Measurements from ENCODE around the gene SMC6.

Gene SMC6

DNA sequence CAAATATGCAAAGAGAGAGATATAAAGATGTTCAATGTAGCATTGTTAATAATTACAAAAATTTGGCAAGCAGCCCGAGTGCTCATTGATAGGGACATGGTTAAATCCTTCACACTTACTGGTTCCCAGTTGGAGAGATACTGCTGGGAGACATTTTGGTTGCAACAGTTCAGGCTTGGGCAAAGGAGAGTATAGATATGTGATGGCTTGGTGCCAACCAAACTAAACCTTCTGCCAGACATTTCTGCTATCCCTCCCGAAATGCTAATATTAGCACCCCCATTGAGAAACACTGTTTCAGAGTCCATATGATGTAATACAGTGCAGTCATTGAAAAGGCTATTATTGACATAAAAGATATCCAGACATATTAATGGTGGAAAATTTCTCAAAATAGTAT lies 11.8 kb upstream of the SMC6 start:
- no peak for DNase-seq (ENCODE audit: low read depth)

- DNase-seq (ENCODE audit: low read depth): no peak
These were observed 10.2 kb upstream of the SMC6 start for GRCh38 chr2:17763641-17764333.

DNA sequence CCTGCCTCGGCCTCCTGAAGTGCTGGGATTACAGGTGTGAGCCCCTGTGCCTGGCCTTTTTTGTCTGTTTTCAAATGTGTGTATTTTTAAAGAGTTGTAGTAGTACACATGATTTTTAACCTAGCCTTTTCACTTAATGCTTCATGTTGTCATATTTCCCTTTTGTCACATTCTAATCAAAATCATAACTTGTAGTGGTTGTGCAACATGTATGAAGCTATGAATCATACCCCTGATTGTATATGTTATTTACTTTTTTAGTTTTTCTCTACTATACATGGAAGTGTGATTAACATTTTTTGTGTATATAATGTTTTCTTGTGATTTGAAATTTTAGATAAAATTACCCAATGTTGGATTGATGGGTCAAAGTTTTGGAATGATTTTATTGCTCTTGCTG lies 8.8 kb upstream of the SMC6 start:
- DNase-seq (ENCODE audit: low read depth): peak; percentile 21

- peak; percentile 47 for DNase-seq (ENCODE audit: low read depth)
These were observed 6.2 kb upstream of the SMC6 start for GRCh38 chr2:17759805-17760204.

DNA sequence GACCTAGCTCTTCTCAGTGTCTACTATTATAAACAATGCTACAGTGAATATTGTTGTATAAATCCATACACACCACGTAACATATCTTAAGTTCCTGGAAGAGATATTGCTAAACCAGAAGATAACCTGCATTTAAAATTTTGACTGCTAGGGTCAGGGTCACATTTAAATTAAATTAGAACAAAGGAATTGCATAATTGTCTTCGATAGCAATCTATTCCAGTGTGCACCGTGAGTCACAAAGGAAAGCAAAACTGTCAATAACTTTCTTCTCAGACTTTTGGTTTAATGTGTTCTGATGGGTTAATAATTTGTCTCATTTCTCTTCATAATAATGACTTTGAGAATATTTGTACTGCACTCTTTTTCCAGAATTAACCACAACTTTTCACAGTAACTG lies 4.5 kb upstream of the SMC6 start:
- DNase-seq (ENCODE audit: low read depth): no peak

DNA sequence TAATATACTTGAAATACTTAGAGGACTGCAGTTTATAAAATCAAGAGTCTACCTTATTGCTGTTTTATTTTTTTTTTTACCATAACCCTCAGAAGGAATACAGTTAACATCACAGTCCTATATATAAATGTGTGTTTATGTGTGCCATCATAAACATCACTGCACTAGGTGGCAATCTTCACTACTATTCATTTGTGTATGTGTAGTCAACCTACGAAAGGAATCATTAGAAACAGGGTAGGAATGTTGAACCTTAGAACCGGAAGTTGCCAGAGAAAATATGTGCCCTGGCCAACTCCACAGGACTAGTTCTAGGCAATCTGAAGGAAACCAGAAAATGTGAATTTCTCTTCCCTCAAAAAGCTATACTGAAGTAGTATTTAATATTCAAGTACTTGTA lies 3.7 kb upstream of the SMC6 start:
- peak; percentile 47 for DNase-seq (ENCODE audit: low read depth)

GRCh38 chr2:17756668-17757067 lies 3.1 kb upstream of the SMC6 start:
- peak; percentile 27 for DNase-seq (ENCODE audit: low read depth)

DNA sequence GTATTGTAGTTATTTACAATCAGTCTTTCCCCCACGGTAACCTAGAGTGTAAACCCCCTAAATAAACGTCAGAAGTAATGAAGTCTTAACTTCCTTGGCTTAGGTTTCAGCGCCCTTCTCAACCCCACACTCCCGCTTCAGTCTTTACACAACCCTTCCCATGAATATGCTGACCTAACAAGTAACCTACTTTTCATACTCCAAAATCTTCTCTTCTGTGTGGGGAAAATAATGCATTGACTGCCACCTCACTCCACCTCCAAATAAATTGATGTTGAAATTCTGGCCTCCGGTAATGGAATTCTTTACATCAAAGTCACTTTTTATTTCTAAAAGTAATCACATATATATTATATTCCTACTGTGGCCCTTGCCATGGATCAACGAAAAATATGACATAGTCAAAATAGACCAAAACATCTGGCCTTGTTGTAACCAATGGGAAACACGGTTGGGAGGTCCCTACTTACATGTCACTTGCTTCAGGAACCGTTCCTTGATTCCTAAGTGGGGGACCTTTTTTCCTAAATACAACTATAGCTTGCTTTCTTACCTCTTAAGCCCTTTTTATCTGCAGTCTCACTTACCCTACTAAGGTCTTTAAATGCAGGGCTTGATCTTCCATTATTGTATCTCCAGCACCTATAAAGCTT lies 1.3 kb upstream of the SMC6 start:
- peak; percentile 31 for DNase-seq (ENCODE audit: low read depth)

GRCh38 chr2:17752892-17753802 lies 463 bp downstream of the SMC6 start:
- no peak for DNase-seq (ENCODE audit: low read depth)

GRCh38 chr2:17752246-17752645 lies 1.4 kb downstream of the SMC6 start:
- no peak for DNase-seq (ENCODE audit: low read depth)

- DNase-seq (ENCODE audit: low read depth): no peak
These were observed 3.7 kb downstream of the SMC6 start for GRCh38 chr2:17749753-17750438.

DNA sequence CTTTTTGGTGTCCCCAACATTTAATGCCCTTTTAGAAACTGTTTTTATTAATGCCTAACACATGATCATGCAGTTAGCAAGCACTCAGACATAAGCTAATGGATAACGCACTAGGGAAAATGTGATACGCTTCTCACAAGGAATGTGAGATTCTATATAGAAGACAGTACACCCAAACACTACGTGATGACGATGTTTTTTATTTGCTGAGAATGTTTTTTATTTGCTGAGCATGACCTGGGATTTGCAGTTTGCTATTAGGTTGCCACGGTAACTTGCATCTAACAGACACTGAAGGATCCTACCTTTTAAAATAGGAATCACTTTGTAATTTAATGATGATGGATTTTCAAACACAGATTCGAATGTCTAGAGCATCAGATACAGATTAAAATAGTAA lies 4.9 kb downstream of the SMC6 start:
- no peak for DNase-seq (ENCODE audit: low read depth)

- DNase-seq (ENCODE audit: low read depth): peak; percentile 53
These were observed 5.7 kb downstream of the SMC6 start for GRCh38 chr2:17747684-17748452.

GRCh38 chr2:17740203-17740602 lies 13.4 kb downstream of the SMC6 start:
- no peak for DNase-seq (ENCODE audit: low read depth)

- peak; percentile 65 for DNase-seq (ENCODE audit: low read depth)
These were observed 16.6 kb downstream of the SMC6 start for GRCh38 chr2:17736989-17737388.

GRCh38 chr2:17735864-17736263 lies 17.7 kb downstream of the SMC6 start:
- no peak for DNase-seq (ENCODE audit: low read depth)

GRCh38 chr2:17733599-17733998 lies 20.0 kb downstream of the SMC6 start:
- no peak for DNase-seq (ENCODE audit: low read depth)

GRCh38 chr2:17729880-17730279 lies 23.7 kb downstream of the SMC6 start:
- DNase-seq (ENCODE audit: low read depth): no peak

DNA sequence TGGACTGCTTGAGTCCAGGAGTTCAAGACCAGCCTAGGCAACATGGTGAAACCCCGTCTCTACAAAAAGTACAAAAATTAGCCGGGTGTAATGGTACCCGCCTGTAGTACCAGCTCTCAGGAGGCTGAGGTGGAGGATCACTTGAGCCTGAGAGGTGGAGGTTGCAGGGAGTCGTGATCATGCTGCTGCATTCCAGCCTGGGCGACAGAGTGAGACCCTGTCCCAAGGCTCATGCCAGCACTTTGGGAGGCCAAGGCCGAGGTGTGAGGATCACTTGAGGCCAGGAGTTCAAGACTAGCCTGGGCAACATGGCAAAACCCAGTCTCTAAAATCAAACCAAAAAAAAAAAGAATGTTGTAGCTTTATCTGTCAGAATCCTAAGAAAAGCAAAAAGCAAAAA lies 25.4 kb downstream of the SMC6 start:
- DNase-seq (ENCODE audit: low read depth): no peak

DNA sequence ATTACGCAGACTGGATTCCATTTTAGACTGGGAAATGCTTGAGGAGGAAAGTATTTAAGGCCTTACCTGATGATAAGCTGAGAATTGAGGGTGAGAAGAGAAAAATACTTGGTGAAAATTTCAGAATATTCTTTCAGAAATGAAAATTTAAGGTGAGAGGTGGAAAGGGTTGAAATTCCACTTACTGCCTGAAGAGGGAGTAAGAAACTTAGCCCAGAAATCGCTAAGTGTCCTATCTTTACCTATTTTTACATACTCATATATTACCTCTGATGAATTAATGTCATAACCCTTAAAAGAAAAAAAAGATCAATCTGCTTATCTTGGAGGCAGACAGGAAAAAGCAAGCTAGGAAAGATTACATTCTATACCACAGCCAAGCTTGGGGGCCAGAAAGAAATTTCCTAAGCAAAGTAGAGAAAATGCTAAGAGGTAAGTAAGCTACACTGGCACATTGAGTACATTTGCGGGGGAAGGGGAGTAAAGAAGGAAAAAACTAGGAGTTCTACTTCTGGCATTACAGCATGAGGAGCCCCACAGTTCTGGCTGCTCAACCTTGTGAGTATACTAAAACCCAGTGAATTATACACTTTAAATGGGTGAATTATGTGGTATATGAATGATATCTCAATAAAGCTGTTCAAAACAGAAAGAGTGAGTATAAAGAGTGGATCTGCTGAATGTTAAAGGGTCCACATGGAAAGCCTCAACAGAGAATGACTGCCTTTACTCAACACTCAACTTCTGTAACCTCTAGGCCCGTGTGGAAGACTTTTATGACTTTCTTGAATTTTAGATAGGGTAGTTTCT lies 33.8 kb downstream of the SMC6 start:
- peak; percentile 26 for DNase-seq (ENCODE audit: low read depth)

GRCh38 chr2:17718689-17719088 lies 34.9 kb downstream of the SMC6 start:
- peak; percentile 13 for DNase-seq (ENCODE audit: low read depth)
